ENCODE results near the gene IL12RB1.

The IL12RB1 gene

GRCh38 chr19:18086590-18087138 lies at the start of gene IL12RB1:
Gene IL12RB1 (minus strand): TSS chr19:18086934. CDS start chr19:18086823, 111 bp downstream.
- peak in 1 of 3 experiments; percentile 62 for DNase-seq (ENCODE audit: low read depth in 3 of 3)

GRCh38 chr19:18135712-18136584 lies 49.2 kb upstream of the IL12RB1 start:
- DNase-seq (ENCODE audit: low read depth in 3 of 3), result no peak

DNA sequence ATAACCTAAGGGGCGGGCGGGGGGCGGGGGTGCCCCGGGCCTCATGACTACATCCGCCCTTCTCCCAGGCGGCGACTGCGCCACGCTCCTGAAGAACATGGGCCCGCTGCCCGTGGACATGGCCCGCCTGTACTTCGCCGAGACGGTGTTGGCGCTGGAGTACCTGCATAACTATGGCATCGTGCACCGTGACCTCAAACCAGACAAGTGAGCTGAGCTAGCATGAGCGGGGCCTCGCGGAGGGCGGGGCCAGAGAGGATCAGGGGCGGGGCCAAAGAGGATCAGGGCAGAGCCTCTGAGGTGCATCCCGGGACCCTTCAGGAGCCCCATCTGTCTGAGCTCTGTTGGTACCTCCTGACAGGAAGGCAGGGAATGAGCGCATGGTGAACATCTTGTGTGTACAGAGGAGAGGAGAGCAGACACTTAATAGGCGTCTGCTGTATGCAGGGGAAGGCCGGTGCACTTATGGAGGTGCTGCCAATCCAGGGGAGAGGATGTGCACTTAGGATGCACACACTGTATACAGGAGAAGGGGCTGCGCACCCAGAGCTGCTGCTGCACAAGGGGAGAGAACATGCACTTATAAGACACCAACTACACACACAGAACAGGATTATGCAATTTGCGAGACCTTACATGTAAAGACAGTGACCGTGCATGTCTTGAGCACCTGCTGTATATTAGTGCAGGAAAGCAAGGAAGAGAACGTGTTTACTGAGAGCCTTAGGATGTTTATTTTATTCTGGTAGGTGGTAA lies 45.3 kb upstream of the IL12RB1 start:
- no peak for DNase-seq (ENCODE audit: low read depth in 3 of 3)

GRCh38 chr19:18130523-18131242 lies 43.9 kb upstream of the IL12RB1 start:
- DNase-seq (ENCODE audit: low read depth in 3 of 3), result no peak

GRCh38 chr19:18128805-18129204 lies 42.1 kb upstream of the IL12RB1 start:
- DNase-seq (ENCODE audit: low read depth in 3 of 3), result no peak

GRCh38 chr19:18128044-18128443 lies 41.3 kb upstream of the IL12RB1 start:
- no peak for DNase-seq (ENCODE audit: low read depth in 3 of 3)

DNA sequence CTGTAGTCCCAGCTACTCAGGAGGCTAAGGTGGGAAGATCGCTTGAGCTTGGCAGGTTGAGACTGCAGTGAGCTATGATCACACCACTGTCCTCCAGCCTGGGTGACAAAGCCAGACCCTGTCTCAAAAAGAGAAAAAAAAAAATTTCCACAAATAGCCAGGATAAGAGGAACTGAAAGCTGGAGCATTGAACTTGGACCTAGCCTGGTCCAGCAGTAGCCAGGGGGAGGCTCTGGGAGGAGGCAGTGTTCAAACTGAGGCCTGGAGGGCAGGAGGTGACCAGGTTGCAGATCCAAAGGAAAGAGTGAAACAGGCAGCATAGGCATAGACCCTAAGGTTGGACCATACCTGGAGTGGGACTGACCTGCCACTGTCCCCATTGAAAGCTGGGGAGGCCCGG lies 39.4 kb upstream of the IL12RB1 start:
- DNase-seq (ENCODE audit: low read depth in 3 of 3), result no peak

- no peak for DNase-seq (ENCODE audit: low read depth in 3 of 3)
Observed at GRCh38 chr19:18123819-18124218, 37.1 kb upstream of the IL12RB1 start.

GRCh38 chr19:18122860-18123795 lies 36.4 kb upstream of the IL12RB1 start:
- no peak for DNase-seq (ENCODE audit: low read depth in 3 of 3)

DNA sequence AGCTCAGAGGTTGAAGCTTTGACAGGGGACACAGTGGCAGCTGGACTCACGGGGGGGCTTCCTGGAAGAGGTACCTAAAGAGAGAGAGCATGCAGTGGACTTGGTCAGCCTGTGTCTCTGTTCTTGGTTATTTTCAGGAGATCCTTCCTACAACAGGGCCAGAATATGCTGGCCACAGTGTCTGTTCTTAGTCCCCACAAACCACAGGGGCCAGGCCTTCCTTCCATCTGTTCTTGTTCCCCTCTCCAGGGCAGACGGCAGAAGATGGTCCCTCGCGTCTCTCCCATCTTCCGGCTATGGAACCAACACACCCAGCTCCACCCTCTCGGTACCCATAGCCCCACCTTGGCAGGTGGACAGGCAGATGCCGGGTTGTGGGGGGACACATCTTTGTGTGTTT lies 35.7 kb upstream of the IL12RB1 start:
- no peak for DNase-seq (ENCODE audit: low read depth in 3 of 3)

DNA sequence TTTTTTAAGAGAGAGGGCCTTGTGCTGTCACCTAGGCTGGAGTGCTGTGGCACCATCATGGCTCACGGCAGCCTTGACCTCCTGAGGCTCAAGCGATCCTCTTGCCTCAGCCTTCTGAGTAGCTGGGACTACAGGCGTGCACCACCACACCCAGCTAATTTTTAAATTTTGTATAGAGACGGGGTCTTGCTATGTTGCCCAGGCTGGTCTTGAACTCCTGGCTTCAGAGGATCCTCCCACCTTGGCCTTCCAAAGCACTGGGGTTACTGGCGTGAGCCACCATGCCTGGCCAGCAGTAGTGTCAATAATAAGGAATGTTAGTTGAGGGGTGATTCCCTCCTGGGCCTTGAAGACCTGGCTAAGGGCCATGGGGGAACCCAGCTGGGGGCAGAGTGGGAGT lies 34.4 kb upstream of the IL12RB1 start:
- no peak for DNase-seq (ENCODE audit: low read depth in 3 of 3)

- DNase-seq (ENCODE audit: low read depth in 3 of 3), result no peak
Observed at GRCh38 chr19:18120127-18120526, 33.4 kb upstream of the IL12RB1 start.

DNA sequence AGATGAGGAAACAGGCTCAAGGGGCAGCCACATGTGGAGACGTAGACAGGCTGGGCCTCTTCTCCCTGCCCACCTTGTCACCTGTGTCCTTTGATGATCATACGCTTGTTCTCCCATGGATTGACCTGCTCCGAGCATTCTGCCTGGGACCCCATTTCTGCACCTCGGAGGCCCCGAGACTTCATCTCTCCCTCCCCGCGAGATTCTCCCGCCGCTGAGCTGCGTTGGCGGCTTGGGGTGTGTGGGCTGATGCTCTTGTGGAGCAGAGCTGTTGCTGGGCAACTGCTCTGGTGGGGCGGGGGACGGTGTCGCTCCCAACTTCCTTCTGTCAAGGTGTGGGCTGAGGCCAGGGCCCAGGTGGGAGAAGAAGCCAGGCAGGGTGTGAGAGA lies 33.0 kb upstream of the IL12RB1 start:
- DNase-seq (ENCODE audit: low read depth in 3 of 3), result peak in 2 of 3 experiments; percentile 32 to 54

DNA sequence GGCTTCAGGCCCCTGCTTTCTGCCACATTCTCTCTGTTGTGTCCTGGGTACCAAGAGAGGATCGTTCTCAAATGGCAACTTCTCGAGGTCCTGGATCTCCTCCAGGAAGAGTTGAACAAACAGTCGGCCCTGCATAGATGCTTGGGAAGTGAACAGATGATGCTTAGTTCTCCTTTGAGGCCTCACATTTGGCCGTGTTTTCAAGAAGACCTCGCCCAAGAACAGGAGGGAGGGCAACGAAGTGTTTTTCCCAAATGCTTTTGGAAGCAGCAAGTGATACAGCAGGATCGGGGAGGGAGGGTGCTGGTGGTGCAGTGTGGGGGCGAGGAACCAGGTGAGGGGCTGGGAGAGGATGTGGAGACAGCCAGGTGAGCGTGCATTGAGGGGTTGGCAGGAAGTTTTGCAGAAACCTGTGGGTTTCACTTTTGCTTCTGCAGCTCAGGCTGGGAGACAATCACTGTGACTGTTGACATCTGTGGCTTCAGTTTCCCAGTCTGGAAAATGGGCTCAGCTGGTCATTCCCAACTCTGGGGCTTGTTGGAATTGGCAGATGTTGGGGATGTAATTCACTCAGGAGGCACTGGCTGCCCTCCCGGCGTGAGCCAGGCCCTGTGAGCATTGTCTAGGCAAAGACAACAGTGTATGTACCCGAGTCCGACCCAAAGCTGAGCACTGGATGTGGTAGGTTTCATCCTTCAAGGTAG lies 32.4 kb upstream of the IL12RB1 start:
- DNase-seq (ENCODE audit: low read depth in 3 of 3), result no peak

DNA sequence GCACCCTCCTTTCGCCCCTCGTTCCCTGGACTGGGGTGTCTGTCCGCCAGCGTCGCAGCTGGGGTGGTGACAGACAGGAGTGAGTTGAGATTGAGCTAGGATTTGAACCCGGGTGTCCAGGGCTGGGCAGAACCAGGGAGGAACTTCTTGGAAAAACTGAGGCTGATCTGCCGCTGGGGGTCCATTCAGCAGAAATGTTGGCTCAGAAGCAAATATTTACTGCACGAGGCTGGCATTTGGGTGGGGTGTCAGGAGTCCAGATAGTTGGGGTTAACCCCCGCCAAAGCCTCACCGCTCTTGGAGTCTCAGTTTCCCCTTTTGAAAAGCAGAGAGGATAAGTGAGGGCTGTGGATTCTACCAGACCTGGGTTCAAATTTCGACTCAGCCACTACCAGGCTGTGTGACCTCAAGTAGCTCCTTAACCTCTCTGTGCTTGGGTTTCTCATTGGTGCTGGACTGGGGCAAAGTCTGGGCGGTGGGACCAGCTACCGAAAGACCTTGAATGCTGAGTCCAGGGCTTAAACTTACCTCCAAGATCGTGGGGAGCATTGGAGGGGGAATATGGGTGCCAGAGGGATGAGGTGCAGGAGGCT lies 31.8 kb upstream of the IL12RB1 start:
- no peak for DNase-seq (ENCODE audit: low read depth in 3 of 3)

DNA sequence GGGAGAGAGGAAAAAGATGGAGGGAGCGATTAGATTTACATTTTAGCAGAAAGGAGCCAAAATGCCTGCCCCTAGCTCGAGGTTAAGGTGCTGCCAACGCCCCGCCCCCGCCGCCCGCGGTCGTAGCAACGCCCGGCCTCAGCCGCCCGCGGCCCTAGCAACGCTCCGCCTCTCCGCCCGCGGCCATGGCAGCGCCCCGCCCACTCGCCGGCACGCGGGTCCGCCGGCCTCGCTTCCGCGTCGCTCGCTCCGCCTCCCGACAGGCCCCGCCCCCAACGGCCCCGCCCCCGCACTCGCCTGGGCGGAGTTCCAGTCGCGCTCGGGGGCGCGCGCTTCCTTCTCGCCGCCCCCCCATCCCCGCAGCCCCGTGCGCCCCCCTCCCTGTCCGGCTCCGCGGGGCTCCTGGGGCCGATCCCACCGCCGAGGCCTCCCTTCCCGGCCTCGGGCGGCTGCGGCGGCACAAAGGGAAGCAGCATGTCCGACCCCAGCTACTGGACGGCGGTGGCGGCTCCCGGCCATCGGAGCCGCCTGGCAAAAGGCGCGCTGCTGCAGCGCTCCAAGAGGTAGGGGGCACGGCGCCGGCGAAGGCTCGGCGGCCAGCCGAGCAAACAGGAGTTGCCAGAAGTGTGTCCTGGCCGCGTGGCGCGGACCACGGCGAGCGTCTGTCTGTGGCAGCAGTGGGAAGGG lies 31.1 kb upstream of the IL12RB1 start:
- DNase-seq (ENCODE audit: low read depth in 3 of 3), result peak; percentile 81 to 94 (median 89)

DNA sequence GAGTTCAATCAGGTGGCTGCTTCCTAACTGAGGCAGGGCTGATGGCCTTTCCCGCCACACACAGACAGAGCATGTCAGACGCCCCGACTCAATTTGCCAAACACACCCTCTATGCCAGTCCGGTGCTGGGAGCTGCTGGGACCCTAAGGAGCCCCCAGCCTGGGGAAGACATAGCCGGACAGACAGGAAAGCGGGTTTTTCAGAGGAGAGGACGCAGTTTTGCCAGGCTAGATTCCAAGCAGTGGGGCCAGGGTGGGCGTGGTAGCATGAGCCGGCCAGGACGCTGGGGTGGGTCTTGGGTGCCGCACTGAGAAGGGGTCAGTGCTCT lies 30.6 kb upstream of the IL12RB1 start:
- DNase-seq (ENCODE audit: low read depth in 3 of 3), result no peak

GRCh38 chr19:18114483-18114882 lies 27.7 kb upstream of the IL12RB1 start:
- no peak for DNase-seq (ENCODE audit: low read depth in 3 of 3)

GRCh38 chr19:18113827-18114226 lies 27.1 kb upstream of the IL12RB1 start:
- DNase-seq (ENCODE audit: low read depth in 3 of 3), result no peak

Measured in stimulated activated CD4-positive, alpha-beta T cell treated with anti-CD3 and anti-CD28 coated beads, TNF-alpha, amount 100 ng/mL, for 24 hours (primary cell).